ENCODE results near the gene PTPRN2. TPM values are rescaled to one million over a fixed set of nuclear protein-coding genes. Genes with fewer than 3 reads are reported as not detected.

Gene PTPRN2
- total RNA-seq, 1 donor from 2014 or later, result 32.2 TPM

DNA sequence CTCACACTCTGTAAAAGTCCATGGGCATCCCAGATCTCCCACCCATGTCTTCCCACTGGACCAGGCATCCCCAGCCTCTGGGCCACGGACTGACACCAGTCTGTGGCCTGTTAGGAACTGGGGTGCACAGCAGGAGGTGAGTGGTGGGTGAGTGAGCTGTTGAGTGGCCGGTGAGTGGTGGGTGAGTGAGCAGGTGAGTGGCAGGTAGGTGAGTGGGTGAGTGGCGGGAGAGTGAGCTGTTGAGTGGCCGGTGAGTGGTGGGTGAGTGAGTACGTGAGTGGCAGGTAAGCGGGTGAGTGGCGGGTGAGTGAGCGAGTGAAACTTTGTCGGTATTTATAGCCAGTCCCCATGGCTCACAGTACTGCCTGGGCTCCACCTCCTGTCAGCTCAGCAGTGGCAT lies 779.6 kb downstream of the PTPRN2 start:
- Mint-ChIP-seq H3K27me3 (ENCODE audit: low read depth) (no peaks in the 10 kb centered on the region), H3K4me1 (peaks cover 39% of the 10 kb centered on the region), H3K36me3 (ENCODE audit: low read depth) (peaks cover 15% of the 10 kb centered on the region), H3K9me3 (peaks cover 10% of the 10 kb centered on the region), H3K27ac (ENCODE audit: unreplicated experiment) (no peak overlapping the region), H3K4me3 (no peak overlapping the region)
- TF ChIP-seq, protein P1, sequence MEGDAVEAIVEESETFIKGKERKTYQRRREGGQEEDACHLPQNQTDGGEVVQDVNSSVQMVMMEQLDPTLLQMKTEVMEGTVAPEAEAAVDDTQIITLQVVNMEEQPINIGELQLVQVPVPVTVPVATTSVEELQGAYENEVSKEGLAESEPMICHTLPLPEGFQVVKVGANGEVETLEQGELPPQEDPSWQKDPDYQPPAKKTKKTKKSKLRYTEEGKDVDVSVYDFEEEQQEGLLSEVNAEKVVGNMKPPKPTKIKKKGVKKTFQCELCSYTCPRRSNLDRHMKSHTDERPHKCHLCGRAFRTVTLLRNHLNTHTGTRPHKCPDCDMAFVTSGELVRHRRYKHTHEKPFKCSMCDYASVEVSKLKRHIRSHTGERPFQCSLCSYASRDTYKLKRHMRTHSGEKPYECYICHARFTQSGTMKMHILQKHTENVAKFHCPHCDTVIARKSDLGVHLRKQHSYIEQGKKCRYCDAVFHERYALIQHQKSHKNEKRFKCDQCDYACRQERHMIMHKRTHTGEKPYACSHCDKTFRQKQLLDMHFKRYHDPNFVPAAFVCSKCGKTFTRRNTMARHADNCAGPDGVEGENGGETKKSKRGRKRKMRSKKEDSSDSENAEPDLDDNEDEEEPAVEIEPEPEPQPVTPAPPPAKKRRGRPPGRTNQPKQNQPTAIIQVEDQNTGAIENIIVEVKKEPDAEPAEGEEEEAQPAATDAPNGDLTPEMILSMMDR (conservative IDR thresholded peaks at IDR 0.05), result no peak
- no peak for DNase-seq (ENCODE audit: low read depth, low spot score)

DNA sequence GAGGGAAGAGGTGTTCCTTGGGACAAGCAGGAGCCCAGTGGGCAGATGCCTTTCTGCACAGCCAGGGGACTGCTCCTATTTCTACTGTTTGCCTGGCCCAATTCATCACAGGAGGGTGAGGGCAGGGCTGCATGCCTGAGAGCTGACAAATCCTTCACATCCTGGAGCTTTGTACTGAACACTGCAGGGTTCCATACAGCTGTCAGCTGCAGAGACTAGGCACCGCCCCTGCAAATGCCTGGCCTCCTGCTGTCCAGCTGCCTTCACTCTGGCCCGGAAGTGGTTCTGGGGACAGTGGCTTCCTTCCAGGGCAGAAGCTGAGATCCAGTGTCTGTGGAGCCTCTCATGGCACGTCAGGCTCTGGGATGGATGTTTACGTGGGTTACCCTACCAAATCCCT lies 780.1 kb downstream of the PTPRN2 start:
- no peak for DNase-seq (ENCODE audit: low read depth, low spot score)
- TF ChIP-seq, protein P1 (conservative IDR thresholded peaks at IDR 0.05), result no peak
- no peak overlapping the region for H3K4me3 Mint-ChIP-seq
- H3K9me3 Mint-ChIP-seq, result peaks cover 10% of the 10 kb centered on the region
- H3K36me3 Mint-ChIP-seq (ENCODE audit: low read depth), result peaks cover 15% of the 10 kb centered on the region
- H3K27me3 Mint-ChIP-seq (ENCODE audit: low read depth), result no peaks in the 10 kb centered on the region
- peak overlapping the region; percentile 57 for H3K27ac Mint-ChIP-seq (ENCODE audit: unreplicated experiment)
- H3K4me1 Mint-ChIP-seq, result peaks cover 39% of the 10 kb centered on the region

- Mint-ChIP-seq H3K36me3 (ENCODE audit: low read depth) (peaks cover 15% of the 10 kb centered on the region), H3K27me3 (ENCODE audit: low read depth) (no peaks in the 10 kb centered on the region), H3K9me3 (peaks cover 12% of the 10 kb centered on the region), H3K27ac (ENCODE audit: unreplicated experiment) (peak overlapping the region; percentile 78), H3K4me3 (no peak overlapping the region), H3K4me1 (peaks cover 38% of the 10 kb centered on the region)
- TF ChIP-seq, protein P1 (conservative IDR thresholded peaks at IDR 0.05), result no peak
- no peak for DNase-seq (ENCODE audit: low read depth, low spot score)
These were observed 780.9 kb downstream of the PTPRN2 start for GRCh38 chr7:157806711-157807110.

DNA sequence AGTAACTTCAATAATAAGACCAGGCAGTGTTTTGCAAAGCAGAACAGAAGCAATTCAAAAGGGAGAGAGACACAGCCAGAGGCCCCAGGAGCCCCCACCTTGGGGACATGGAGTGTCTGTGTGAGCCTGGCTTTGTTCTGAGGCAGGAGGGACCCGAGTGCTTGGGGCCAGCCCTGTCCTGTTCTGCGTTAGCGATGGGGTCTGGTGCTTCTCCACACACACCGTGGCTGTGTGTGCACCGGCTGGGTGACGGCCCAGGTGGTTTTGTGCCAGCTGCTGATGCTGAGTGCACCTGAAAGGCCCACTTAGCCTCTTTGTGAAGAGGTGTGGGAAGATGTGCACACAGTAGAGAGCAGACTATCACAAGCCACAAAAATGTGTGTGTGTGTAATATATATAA lies 781.9 kb downstream of the PTPRN2 start:
- Mint-ChIP-seq H3K4me3 (no peak overlapping the region), H3K36me3 (ENCODE audit: low read depth) (peaks cover 15% of the 10 kb centered on the region), H3K9me3 (peaks cover 12% of the 10 kb centered on the region), H3K27me3 (ENCODE audit: low read depth) (no peaks in the 10 kb centered on the region), H3K27ac (ENCODE audit: unreplicated experiment) (peak overlapping the region; percentile 27), H3K4me1 (peaks cover 37% of the 10 kb centered on the region)
- TF ChIP-seq, protein P1 (conservative IDR thresholded peaks at IDR 0.05), result no peak
- no peak for DNase-seq (ENCODE audit: low read depth, low spot score)

GRCh38 chr7:157803906-157804305 lies 783.7 kb downstream of the PTPRN2 start:
- H3K36me3 Mint-ChIP-seq (ENCODE audit: low read depth), result peaks cover 14% of the 10 kb centered on the region
- no peak for DNase-seq (ENCODE audit: low read depth, low spot score)
- H3K4me1 Mint-ChIP-seq, result peaks cover 37% of the 10 kb centered on the region
- no peak overlapping the region for H3K27ac Mint-ChIP-seq (ENCODE audit: unreplicated experiment)
- TF ChIP-seq, protein P1 (conservative IDR thresholded peaks at IDR 0.05), result no peak
- no peaks in the 10 kb centered on the region for H3K27me3 Mint-ChIP-seq (ENCODE audit: low read depth)
- H3K9me3 Mint-ChIP-seq, result peaks cover 12% of the 10 kb centered on the region
- H3K4me3 Mint-ChIP-seq, result no peak overlapping the region
